Gastroesophageal sphincter (tissue), 3 donors: ENCODE data around the gene MCC.

Source experiments
- POLR2A ChIP-seq, 2 donors: fragments of 450-650 bp; IDR thresholded peaks; one replicate each; pipeline ENCODE4 v1.6.1; 2017; ENCODE audit warnings: antibody characterized with exemption in 2 of 2, mild to moderate bottlenecking in 2 of 2, moderate library complexity in 1 of 2
- POLR2AphosphoS5 ChIP-seq: sonication (generic); formaldehyde crosslinking; IDR thresholded peaks from one replicate; pipeline ENCODE4 v1.6.1; 2017; ENCODE audit warnings: antibody characterized with exemption
- TF ChIP-seq, protein P1 (sequence below), 4 experiments: fragments of 200-600 bp in 2 of 4; fragments of 450-650 bp in 2 of 4; sonication (generic) in 1 of 4; IDR thresholded peaks; one replicate each; pipeline ENCODE4 v1.5.1; 2017 to 2019; ENCODE audit warnings: antibody characterized with exemption in 4 of 4, mild to moderate bottlenecking in 2 of 4, moderate library complexity in 2 of 4

DNA sequence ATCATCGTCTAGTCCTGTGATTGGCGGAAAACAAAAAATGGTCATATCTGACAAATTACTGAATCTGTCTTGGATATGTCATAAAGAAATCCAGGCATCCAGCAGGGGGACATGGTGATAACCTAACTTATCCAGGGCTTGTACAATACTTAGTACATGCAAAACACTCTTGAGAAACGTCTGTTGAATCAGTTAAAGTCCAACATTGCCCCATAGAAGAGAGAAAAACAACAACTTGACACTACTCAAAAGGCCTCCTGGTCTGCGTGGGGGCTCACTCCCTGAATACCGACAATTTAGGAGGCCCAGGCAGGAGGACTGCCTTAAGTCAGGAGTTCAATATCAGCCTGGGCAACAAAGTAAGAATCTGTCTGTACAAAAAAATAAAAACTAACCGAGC, 294.1 kb downstream of the MCC start:
- TF ChIP-seq POLR2A (IDR thresholded peaks at IDR 0.05) = no peak
- TF ChIP-seq, protein P1, sequence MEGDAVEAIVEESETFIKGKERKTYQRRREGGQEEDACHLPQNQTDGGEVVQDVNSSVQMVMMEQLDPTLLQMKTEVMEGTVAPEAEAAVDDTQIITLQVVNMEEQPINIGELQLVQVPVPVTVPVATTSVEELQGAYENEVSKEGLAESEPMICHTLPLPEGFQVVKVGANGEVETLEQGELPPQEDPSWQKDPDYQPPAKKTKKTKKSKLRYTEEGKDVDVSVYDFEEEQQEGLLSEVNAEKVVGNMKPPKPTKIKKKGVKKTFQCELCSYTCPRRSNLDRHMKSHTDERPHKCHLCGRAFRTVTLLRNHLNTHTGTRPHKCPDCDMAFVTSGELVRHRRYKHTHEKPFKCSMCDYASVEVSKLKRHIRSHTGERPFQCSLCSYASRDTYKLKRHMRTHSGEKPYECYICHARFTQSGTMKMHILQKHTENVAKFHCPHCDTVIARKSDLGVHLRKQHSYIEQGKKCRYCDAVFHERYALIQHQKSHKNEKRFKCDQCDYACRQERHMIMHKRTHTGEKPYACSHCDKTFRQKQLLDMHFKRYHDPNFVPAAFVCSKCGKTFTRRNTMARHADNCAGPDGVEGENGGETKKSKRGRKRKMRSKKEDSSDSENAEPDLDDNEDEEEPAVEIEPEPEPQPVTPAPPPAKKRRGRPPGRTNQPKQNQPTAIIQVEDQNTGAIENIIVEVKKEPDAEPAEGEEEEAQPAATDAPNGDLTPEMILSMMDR (IDR thresholded peaks at IDR 0.05) = no peak
- TF ChIP-seq POLR2AphosphoS5 = no peak
